Cardiac septum (tissue), 1 donor: ENCODE data around the gene RPL38. TPM values are rescaled to one million over a fixed set of nuclear protein-coding genes. Genes with fewer than 3 reads are reported as not detected.

Experiments used
- DNase-seq: peaks from one replicate; pipeline ENCODE4 v3.0.0-alpha.2; 2020; ENCODE audit warnings: low spot score
- intact Hi-C: fragments of 100-400 bp; cut with DNase I; formaldehyde crosslinking; loops from one replicate; pipeline ENCODE4 v1.14.0; 2022
- long read RNA-seq: library from polyadenylated mRNA; unstranded; transcript quantifications from one replicate; pipeline ENCODE4 v2.0.0, GENCODE V29; 2021
- total RNA-seq: library from RNA; stranded (reverse); fragmentation: NEBNext Ultra II Directional; extraction: Animal tissue kit (Norgen Biotek cat#: 25700); gene quantifications from one replicate; pipeline ENCODE4 v1.2.1, GENCODE V29; 2021
- donor health status: DM: no; HTN: no; CAD: no.

Gene RPL38
- 575 TPM for total RNA-seq
- long read RNA-seq, transcript RPL38-201 (5 exons, 1,170 nt): major isoform, 90 of 109 reads
- long read RNA-seq, transcript RPL38-202 (5 exons, 431 nt): minor isoform, 12 of 109 reads
- long read RNA-seq, partial matches to known transcripts: 1 of 109 reads
- long read RNA-seq, other reads (novel, unspliced or antisense): 2 of 109 reads

GRCh38 chr17:74203439-74204240 lies at the start of gene RPL38:
Gene RPL38, plus strand, starts transcription at chr17:74203678. Its CDS starts 278 bp downstream, at chr17:74203956.
- intact Hi-C loops: no loop called here

GRCh38 chr17:74153821-74154430 lies 49.6 kb upstream of the RPL38 start:
- intact Hi-C loops: no loop called here
- no peak for DNase-seq

More at GRCh38 chr17:74203439-74204240, at the start of gene RPL38:
- peak; percentile 97 for DNase-seq

- no peak for DNase-seq
- intact Hi-C loops: no loop called here
Observed at GRCh38 chr17:74156878-74157277, 46.6 kb upstream of the RPL38 start.

DNA sequence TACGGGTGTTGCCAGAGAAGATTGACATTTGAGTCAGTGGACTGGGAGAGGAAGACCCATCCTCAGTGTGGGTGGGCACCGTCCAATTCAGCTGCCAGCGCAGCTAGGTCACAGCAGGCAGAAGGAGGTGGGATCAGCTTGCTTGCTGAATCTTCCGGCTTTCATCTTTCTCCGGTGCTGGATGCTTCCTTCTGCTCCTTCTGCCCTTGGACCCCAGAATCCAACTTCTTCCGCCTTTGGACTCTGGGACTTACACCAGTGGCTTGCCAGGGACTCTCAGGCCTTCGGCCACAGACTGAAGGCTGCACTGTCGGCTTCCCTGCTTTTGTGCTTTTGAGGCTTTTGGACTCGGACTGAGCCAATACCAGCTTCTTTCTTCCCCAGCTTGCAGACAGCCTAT lies 46.1 kb upstream of the RPL38 start:
- intact Hi-C loops: no loop called here
- DNase-seq: no peak

DNA sequence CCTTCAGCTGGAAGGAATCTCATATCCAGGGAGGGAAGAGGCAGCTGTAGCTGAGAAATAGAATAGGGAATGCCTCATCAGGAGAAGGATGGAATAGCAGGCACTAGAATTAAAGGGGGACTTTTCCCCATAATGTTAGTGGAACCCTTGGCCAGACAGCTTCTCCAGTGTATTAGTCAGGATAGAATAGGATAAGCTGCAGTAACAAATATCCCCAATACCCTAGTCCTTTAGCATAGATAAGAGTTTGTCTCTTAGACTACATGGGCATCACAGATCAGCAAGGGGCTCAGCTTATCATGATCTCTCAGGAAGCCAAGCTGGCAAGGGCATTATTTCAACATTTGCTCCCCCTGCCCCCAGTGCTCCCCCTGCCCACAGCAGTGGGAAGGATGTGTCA lies 44.7 kb upstream of the RPL38 start:
- intact Hi-C loops: no loop called here
- DNase-seq: no peak

- intact Hi-C loops: no loop called here
- DNase-seq: no peak
Observed at GRCh38 chr17:74159226-74159840, 44.1 kb upstream of the RPL38 start.

DNA sequence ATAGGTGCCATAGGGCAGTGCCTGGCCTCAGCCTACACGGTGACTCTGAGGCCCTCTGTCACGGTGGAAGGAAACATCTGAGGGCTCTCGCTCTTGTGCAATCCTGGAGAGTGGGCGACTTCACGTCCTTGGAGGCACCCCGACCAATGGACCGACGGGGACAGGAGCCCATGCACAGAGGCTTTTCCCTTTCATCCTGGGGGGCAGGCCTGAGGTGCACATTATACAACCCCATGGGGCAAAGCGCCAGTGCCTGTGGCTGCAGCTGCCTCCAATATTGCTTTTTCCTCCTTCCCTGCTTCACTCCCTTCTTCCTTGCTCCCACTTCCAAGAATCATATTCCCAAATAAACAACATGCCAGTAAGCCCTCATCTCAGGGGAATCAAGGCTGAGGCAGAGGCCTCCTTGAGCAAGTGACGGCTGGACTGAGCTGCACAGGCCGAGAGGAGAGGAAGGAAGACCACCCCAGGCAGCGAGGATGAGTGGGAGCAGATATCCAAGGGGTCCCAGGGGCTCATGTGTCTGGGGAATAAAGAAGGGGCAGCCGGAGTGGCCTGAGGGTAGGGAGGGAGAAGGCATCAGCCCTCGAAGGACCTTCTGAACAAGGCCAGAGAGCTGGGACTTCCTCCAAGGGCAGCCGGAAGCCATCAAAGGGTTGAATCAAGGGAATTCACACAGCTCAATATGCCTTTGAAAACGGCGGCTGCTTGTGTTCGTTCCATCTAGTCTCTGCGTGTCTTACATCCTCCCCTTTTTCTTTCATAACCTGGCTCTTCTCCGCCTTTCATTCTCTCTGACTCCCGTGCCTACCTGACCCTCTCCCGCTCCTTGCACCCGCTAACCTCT lies 42.6 kb upstream of the RPL38 start:
- intact Hi-C loops: no loop called here
- DNase-seq: no peak

DNA sequence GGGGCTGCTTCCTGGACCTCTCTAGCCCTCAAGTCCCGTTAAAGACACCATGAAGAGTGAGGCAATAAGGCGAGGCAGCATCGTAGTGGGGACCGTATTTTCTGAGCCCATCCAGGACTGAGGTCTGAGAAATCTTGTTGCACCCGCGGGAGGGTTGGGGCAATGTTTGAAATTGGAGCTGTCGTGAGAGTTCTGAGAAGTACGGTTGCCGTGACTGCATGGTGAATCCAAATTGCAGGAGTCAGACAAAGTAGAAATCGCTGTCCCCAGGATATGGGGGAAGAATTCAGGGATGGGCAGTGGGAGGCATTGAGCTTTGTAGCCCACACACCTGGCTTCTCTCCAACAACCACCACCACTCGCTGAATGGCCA lies 42.0 kb upstream of the RPL38 start:
- intact Hi-C loops: no loop called here
- DNase-seq: no peak

- intact Hi-C loops: no loop called here
- peak; percentile 24 for DNase-seq
Observed at GRCh38 chr17:74163271-74163821, 40.1 kb upstream of the RPL38 start.

DNA sequence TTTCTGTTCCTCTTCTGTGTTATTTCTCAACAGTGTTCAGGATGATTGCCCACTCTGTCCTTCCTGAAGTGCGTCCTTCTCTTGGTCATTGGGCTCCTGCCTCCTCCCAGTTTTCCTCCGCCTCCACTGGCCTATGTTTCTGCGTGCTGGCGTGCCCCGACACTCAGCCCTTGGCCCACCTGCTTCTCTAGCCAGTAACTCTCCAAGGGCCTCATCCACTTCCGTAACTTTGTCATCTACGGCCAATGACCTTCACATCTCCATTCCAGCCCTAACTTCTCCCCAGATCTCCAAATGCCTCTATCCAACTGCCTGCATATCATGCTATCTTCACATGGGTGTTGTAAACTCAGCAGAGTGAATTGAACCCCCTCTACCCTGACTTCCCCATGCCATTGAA lies 39.6 kb upstream of the RPL38 start:
- intact Hi-C loops: no loop called here
- DNase-seq: peak; percentile 12

GRCh38 chr17:74164446-74165045 lies 38.9 kb upstream of the RPL38 start:
- intact Hi-C loops: no loop called here
- DNase-seq: no peak

DNA sequence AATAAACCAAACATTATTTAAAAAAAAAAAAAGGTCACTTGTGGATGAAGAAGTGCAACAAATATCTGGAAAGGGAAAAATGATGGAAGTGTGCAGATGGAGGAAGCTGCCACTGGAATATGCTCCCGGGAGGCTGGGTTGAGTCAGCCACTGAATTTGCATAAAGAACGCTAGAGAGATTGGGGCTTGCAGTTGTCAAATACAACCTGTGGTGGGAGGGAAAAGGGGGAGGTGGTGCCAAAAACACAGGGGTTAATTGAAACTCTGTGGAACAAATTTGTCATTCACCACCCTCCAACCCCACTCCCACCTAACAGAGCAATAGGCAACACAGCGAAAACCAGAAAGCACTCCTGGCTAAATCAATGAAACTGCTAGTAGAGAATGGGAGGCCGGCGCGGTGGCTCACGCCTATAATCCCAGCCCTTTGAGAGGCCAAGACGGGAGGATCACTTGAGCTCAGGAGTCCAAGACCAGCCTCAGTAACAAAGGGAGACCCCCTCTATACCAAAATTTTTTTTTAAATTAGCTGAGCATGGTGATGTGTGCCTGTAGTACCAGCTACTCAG lies 37.6 kb upstream of the RPL38 start:
- intact Hi-C loops: no loop called here

DNA sequence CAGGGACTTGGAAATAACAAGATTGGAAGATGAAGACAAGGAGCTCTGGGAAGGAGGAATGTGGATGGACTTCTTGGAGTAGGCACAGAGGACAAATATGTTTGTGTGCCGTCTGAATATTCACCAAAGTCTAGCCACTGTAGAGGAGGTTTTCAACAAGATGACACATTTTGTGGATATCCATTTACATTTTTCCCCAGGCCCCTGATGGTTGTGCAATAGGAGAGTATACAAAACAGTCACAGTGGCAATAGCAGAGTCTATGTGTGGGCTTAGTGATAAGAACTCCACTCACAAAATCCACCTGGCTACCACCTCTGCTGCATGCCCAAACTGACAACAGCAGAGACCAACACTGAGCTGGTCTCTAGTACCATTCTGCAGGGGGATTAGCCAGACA lies 32.6 kb upstream of the RPL38 start:
- no peak for DNase-seq
- intact Hi-C loops: no loop called here

More for the DNA sequence above, 37.6 kb upstream of the RPL38 start:
- peak; percentile 57 for DNase-seq

DNA sequence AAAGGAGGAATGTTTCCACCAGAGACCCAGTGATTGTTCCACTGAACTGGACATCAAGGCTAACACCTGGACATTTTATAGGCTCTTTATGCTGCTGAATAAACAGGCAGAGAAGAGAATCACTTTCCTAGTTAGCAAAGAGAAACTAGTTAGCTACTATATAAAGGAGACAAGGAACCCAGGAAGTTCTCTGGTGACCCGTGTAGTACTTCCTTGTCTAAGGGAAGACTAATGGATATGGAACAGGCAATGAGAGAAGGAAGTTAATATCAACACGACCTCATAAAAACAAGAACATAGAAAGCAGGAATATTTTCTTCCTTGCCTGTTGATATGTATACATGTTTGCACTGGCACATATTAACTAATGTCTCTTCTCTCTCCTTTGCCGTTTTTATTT lies 30.8 kb upstream of the RPL38 start:
- DNase-seq: no peak
- intact Hi-C loops: no loop called here

GRCh38 chr17:74176546-74177001 lies 26.9 kb upstream of the RPL38 start:
- intact Hi-C loops: loop anchor here (5.0 kb wide), 1 partner anchor 524 kb away; no protein-coding TSS in a partner anchor
- DNase-seq: no peak

DNA sequence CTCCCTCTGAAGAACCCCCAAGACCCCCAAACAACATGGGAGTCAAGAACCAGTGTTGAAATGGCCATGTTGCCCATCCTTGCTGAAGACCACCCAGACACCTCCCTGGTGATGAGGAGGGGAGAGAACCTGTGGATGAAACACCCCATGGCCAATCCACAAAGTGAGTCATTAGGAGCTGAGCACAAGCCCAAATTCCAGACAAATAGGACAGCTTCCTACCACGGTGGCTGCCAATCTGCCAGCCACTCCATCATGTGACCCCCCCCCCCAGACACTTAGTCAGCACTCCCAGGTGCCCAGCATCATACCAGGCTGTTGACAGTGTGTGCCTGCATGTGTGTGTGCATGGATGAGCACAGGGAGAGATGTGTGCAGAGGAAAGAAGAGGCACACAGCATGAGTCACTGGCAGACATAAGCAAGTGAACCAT lies 26.4 kb upstream of the RPL38 start:
- DNase-seq: no peak
- intact Hi-C loops: loop anchor here (5.0 kb wide), 1 partner anchor 525 kb away; no protein-coding TSS in a partner anchor

- no peak for DNase-seq
- intact Hi-C loops: loop anchor here (2.0 to 5.0 kb wide), 2 partner anchors 527 to 749 kb away; no protein-coding TSS in a partner anchor
Observed at GRCh38 chr17:74179576-74179975, 23.9 kb upstream of the RPL38 start.

DNA sequence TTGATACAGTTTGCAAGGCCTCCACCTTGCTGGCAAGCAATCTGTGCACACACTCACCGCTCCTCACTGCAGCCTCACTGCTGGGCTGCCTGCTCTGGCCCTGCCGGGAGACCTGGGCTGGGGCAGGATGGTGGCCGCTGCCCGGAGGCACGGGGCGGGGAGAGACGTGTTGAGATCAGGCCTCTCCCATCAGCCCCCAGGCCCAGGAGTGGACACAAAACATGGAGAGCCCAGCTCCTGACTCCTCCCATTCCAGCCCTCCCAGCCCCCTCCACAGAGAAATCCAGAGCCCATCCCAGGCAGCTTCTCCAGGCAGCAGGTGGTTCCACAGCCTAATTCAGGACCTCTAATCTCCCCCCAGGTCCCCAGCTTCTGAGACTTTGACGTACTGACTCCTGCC lies 23.1 kb upstream of the RPL38 start:
- DNase-seq: no peak
- intact Hi-C loops: no loop called here
